Activated CD4-positive, CD25-positive, alpha-beta regulatory T cell (primary cell): ENCODE measurements around the gene POLR2H.

ENCODE experiments used
- DNase-seq, 4 experiments: peaks; one replicate each; lab custom pipeline; 2025; lab: John Stamatoyannopoulos, UW

POLR2H gene

DNA sequence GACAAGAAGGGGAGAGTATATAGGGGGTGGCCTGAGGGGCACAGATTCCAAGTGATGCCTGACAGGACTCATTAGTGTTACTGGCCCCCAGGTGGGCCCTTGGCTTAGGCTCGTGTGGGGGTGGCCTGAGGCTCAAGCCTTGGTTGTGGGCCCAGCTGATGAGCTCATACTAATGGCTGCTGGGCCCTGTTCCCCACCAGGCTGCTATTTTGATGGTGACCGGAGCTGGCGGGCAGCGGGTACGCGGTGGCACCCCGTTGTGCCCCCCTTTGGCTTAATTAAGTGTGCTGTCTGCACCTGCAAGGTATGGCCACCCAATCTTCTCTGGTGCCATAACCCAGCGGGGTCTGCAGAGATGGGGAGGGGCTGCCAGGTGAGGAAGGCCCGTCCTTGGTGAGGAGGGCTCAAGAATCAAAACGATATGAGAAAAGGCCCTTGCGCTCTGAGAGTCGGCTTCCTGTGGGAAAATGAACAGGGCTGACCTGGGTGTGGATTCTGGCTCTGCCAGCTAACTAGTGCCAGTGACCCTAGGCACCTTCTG is 25.7 kb downstream of the POLR2H start:
- no peak for DNase-seq

DNA sequence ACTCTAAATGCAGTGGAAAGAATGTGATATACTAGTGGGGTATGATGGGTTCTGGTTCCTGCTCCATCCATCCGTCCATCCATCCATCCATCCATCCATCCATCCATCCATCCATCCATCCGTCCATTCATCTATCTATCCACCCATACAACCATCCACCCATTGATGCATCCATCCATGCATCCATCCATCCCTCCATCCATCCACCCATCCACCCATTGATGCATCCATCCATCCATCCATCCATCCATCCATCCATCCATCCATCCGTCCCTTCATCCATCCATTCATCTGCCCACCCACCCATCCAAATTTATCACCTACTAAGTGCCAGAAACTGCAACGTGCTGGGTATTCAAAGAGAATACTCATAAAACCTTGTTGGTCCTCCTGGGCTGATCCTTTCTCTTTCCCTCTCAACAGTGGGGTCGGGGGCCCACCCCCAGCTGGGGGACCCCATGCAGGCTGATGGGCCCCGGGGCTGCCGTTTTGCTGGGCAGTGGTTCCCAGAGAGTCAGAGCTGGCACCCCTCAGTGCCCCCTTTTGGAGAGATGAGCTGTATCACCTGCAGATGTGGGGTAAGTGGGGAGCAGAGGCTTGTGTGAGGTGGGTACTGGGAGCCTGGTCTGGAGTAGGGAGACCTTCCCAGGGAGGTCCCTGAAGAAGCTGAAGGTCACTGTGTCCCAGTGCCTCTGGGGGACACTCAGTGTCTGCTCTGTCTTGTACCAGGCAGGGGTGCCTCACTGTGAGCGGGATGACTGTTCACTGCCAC is 26.8 kb downstream of the POLR2H start:
- no peak for DNase-seq

DNA sequence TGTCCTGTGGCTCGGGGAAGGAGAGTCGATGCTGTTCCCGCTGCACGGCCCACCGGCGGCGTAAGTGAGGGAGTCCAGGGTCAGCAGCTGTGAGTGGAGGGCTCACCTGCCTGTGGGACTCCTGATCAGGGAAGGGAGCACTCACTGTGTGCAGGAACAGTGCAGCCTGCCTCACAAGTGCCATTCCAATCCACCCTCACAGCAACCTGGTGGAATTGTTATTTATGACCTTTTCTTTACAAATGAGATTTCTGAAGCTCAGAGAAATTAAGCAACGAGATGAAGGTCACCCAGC is 27.4 kb downstream of the POLR2H start:
- DNase-seq: no peak

DNA sequence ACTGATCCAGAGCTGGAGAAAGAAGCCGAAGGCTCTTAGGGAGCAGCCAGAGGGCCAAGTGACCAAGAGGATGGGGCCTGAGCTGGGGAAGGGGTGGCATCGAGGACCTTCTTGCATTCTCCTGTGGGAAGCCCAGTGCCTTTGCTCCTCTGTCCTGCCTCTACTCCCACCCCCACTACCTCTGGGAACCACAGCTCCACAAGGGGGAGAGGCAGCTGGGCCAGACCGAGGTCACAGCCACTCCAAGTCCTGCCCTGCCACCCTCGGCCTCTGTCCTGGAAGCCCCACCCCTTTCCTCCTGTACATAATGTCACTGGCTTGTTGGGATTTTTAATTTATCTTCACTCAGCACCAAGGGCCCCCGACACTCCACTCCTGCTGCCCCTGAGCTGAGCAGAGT is 27.9 kb downstream of the POLR2H start:
- DNase-seq: no peak

DNA sequence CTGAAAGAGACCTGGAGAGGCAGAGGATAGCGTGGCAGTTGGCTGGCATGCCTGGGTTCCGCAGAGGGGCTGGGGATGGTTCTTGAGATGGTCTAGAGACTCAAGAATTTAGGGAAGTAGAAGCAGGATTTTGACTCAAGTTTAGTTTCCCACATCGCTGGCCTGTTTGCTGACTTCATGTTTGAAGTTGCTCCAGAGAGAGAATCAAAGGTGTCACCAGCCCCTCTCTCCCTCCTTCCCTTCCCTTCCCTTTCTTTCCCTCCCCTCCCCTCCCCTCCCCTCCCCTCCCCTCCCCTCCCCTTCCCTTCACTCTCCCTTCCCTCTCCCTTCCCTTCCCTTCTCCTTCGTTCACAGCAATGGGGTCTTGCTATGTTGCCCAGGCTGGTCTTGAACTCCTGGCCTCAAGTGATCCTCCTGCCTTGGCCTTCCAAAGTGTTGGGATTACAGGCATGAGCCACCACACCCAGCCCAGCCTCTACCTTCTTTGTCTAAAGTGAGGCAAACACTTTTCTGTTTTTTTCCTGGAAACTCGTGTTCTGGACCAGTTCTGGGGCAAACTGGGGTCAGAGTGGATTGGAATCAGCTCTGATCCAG is 28.5 kb downstream of the POLR2H start:
- DNase-seq: no peak

DNA sequence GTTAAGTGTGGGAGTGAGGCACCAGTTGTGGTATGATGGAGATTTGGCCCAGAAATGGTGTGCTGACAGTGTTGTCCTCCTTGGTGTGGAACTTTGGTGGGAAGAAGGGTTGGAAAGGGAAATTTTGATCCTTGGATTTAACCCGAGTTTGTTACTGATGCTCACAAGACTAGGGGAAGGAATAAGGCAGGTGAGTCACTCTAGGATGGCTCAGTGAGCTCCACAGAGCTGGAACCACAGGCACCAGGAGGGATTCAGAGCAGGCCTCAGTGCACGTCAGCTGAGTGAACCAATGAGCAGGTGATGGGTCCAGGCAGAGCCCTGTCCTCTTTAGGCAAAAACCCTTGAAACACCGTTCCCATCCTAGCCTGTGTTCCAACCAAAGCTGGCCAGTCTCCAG is 29.8 kb downstream of the POLR2H start:
- DNase-seq: no peak

DNA sequence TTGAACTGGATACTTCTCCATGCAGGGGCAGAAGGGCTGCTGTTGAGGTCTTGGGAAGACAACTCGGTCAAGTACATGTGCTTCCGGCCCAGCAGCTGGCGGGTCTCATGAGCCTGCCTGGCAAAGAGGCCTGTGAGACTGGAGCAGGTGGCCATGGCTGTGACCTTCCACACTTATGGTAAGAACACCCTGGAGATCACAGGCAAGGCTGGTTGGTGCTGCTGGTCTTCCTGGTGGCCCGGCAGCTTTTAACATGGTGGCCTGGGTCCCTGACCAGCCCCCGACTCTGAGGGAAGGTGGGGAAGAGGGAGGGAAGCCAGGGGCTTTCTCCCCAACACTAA is 33.8 kb downstream of the POLR2H start:
- DNase-seq: no peak

DNA sequence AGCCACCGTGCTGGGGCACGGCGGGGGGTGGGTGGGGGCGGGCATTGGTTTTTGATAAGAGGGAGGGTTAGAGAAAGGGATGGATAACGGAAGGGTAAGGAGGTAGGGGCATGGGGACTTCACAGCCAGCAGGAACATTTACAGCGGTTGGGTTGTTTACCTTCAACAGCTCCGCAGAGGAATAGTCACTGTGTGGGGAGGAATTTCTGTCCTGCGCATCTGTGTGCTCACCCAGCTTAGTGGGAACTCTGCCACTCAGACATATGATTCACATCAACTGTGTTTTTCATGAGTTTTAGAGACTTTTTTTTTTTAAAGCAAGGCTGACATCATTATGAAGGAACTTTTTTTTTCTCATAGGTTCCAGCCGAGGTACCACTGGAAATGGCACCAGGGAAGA is 37.9 kb downstream of the POLR2H start:
- DNase-seq: no peak

DNA sequence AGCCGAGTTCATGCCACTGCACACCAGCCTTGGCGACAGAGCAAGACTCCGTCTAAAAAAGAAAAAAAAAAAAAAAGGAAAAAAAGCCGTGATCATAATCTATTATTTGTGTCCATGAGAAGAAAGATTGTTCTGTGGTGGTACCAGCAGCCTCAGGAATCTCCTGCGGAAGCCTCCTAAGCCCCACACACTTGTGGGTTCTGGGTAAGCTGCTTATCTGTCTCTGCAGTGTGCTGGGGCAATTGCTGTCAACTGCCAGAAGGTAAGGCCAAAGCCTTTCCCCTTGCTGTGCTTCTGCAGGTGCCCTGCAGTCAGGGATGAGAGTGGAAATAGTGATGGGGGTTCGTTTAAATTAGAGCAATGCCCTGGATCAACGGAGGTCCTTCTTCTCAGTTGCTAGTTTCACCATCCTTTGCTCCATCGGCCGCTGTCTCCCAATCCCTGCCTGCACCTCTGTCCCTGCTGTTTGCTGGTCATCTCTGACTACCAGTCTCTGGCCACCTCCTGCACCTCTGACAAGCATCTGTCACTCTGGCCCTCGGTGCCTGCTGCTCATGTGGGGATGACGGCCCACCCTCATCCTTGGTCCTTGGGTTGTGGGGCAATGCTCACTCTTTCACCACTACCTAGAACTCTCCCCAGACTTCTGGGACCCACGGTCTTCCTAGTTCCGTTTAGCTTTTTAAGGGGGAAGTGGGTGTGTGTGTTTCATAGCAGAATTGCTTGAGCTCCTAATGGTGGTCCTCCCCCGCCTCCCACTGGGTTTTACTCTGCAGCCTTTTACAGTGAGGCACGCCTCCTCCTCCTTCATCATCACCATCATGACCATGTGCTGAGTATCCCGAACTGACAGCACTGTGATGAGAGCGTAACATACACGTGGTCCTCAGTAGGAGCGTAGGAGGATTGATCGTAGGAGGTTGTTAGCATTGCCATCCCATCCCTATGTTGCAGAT is 43.8 kb downstream of the POLR2H start:
- no peak for DNase-seq

DNA sequence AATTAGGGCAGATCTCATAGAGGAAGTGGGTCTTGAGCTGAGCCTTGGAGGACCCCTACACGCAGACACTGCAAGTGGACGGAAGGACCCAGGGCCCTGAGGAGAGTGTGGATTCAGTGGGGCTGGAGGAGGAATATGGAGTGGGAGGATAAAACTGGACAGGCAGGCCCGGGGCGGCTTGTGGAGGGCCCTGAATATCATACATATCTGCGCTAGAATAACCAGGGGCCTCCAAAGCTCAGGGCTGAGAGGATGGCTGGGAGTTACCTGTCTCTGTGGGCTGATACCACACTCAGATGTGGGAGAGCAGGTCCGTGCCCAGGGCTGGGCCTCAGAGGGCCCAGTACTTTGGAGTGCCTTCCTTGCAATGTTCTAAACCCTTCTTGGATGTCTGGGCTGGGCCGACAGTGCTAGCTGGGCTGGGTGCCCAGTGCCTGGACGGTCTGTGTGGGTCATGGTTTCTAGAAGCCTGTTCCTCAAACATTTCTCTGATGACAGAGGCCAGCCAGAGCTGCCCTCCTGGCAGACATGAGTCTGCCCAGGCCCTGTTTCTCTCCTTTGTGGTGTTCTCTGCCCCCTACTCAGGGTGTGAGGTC is 47.9 kb downstream of the POLR2H start:
- DNase-seq: no peak

DNA sequence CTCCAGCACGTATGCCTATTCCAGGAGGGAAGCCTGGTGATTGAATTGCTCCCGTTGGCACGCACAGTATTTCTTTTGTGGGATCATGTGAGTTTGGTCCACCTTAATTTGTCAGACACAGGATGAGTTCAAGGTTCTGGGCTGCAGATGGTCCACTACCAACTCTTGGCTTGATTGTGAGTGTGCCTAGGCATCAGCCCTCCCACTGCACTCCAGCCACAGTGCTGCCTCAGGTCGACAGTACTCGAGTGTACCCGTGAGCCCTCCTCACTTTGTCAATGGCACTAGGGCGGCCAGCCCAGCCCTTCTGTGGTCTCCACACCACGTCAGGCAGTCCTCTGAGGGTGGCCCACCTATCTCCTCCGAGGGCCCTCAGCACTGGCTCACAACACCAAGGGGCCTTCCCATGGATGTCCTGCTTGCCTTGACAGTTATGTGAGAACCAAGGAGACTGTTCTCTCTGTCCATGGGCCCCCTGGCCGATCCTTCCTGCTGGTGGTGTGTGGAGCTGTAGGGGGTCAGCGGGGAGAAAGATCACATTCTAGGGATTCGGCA is 48.5 kb downstream of the POLR2H start:
- DNase-seq: no peak

DNA sequence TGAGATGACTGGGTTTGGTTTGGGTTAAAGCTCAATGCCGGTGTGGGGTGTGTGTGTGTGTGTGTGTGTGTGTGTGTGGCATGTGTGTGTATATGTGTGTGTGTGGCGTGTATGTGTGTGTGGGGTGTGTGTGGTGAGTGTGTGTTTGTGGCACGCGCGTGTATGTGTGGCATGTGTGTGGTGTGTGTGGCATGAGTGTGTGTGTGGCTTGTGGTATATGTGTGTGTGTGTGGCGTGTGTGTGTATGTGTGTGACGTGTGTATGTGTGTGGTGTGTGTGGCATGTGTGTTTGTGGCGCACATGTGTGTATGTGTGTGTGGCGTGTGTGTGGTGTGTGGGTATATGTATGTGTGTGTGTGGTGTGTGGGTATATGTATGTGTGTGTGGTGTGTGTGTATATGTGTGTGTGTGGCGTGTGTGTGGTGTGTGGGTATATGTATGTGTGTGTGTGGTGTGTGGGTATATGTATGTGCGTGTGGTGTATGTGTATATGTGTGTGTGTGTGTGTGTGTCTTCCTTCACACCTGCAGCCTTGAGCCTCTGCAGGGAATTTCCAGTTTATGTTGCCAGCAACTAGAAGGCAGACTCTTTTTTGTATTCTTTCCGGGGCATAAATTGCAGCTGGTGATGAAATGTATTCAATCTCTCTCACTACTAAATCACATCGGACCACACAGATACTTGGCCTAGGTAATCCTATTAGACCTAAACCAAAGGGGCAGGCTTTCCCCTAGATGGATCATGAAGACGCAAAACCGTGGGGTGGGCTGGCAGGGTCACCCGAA is 53.1 kb downstream of the POLR2H start:
- DNase-seq: no peak

DNA sequence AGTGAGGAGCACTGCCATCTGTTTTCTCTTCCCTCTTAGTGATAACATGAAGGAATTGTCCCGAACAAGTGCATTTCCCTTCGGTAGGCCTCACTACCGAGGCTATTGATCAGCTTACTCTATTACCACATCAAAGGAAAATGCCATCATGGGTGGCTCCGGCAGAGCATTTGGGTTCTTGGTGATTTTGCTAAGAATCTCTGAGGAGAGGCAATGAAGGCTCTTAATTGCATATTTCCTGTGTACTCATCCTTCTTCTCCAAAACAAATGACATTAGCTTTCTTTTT is 53.6 kb downstream of the POLR2H start:
- no peak for DNase-seq

DNA sequence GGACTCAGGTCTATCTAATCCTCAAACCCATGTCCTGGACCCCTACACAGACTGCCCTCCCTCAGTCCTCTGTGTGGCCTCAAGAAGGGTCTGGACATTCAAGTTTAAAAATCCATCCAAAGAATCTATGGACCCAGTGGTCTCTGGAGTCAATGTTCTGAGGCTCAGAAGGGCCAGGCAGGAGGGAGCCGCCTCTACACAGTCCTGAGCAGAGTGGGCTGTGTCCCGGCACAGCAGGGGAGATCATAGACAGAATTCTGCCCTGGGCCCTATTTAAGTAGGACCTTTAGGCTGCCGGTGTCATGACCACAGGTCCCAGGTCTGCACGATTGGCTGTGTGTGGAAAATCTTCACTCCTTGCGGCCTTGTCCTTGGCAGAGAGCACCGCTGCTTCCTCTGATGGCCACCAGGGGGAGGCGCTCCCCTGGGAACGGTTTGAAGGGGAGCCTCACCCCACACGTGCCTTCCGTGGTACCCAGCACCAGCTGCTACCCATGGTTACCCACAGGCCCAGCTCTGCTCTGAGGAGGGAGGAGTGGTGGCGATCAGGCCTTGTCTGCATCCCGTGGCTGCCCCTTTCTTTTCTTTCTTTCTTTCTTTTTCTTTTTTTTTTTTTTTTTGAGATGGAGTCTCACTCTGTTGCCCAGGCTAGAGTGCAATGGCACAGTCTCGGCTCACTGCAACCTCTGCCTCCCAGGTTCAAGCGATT is 56.3 kb downstream of the POLR2H start:
- DNase-seq: peak; percentile 20 to 48 (median 37)
